ENCODE results near the gene NCK2.

Gene NCK2

GRCh38 chr2:105793196-105793975 is 48.7 kb downstream of the NCK2 start:
- DNase-seq: no peak
- ATAC-seq: no peak

- DNase-seq (no peak), ATAC-seq (no peak)
Measured at GRCh38 chr2:105794926-105795574, 50.3 kb downstream of the NCK2 start.

GRCh38 chr2:105795575-105795934 is 50.8 kb downstream of the NCK2 start:
- DNase-seq (peak; percentile 32), ATAC-seq (peak; percentile 24)

- ATAC-seq (peak; percentile 65), DNase-seq (peak; percentile 46)
Measured at GRCh38 chr2:105796131-105796638, 51.5 kb downstream of the NCK2 start.

GRCh38 chr2:105796791-105797190 is 52.1 kb downstream of the NCK2 start:
- DNase-seq (no peak), ATAC-seq (peak; percentile 37)

- ATAC-seq (peak; percentile 41), DNase-seq (peak; percentile 49)
Measured at GRCh38 chr2:105797298-105797819, 52.6 kb downstream of the NCK2 start.

- ATAC-seq: peak; percentile 19
- peak; percentile 42 for DNase-seq
Measured at GRCh38 chr2:105798595-105798994, 53.9 kb downstream of the NCK2 start.

GRCh38 chr2:105800036-105800713 is 55.5 kb downstream of the NCK2 start:
- DNase-seq (no peak), ATAC-seq (no peak)

GRCh38 chr2:105800953-105801635 is 56.4 kb downstream of the NCK2 start:
- ATAC-seq: no peak
- no peak for DNase-seq

GRCh38 chr2:105801961-105802360 is 57.2 kb downstream of the NCK2 start:
- ATAC-seq: no peak
- DNase-seq: no peak

- ATAC-seq (peak; percentile 84), DNase-seq (peak; percentile 66)
Measured at GRCh38 chr2:105802587-105802986, 57.9 kb downstream of the NCK2 start.

GRCh38 chr2:105803337-105803736 is 58.6 kb downstream of the NCK2 start:
- ATAC-seq (peak; percentile 48), DNase-seq (no peak)

GRCh38 chr2:105803773-105804172 is 59.1 kb downstream of the NCK2 start:
- DNase-seq: no peak
- no peak for ATAC-seq

GRCh38 chr2:105804266-105804665 is 59.6 kb downstream of the NCK2 start:
- ATAC-seq: no peak
- DNase-seq: no peak

GRCh38 chr2:105806996-105807395 is 62.3 kb downstream of the NCK2 start:
- DNase-seq (peak; percentile 46), ATAC-seq (no peak)

GRCh38 chr2:105808423-105809096 is 63.8 kb downstream of the NCK2 start:
- ATAC-seq (no peak), DNase-seq (no peak)

GRCh38 chr2:105809097-105809473 is 64.4 kb downstream of the NCK2 start:
- ATAC-seq (peak; percentile 89), DNase-seq (peak; percentile 56)

GRCh38 chr2:105809723-105810122 is 65.0 kb downstream of the NCK2 start:
- ATAC-seq (no peak), DNase-seq (no peak)

GRCh38 chr2:105812180-105813044 is 67.7 kb downstream of the NCK2 start:
- DNase-seq (no peak), ATAC-seq (peak; percentile 38)

GRCh38 chr2:105813045-105813315 is 68.3 kb downstream of the NCK2 start:
- DNase-seq (no peak), ATAC-seq (no peak)

GRCh38 chr2:105813405-105813804 is 68.7 kb downstream of the NCK2 start:
- DNase-seq (no peak), ATAC-seq (no peak)
